Measurements from ENCODE around the gene YPEL3.

The YPEL3 gene

GRCh38 chr16:30124985-30125379 lies 29.0 kb upstream of the YPEL3 start:
- H3K9me3 ChIP-seq (ENCODE audit: control insufficient read depth, insufficient read depth, low read depth, low read length): no peaks in the 10 kb centered on the region
- peaks cover 1 to 16% of the 10 kb centered on the region in 2 experiments; a peak in 2 of 3 replicates for H3K36me3 ChIP-seq (ENCODE audit: control insufficient read depth in 2 of 2, insufficient read depth in 1 of 2, low read length in 2 of 2)
- ChIA-PET CTCF (interaction anchor here (0.6 to 0.9 kb wide), 3 partner anchors 11 to 544 kb away, joined by 3 to 5 read pairs (median 4); partner anchors contain the start of gene GDPD3), POLR2A (no interaction called here)
- H3K4me1 ChIP-seq (ENCODE audit: control insufficient read depth, insufficient read depth, low read length): no peaks in the 10 kb centered on the region; the same call in 1 of the 2 replicates
- no peak overlapping the region for H3K27ac ChIP-seq (ENCODE audit: extremely low read depth, low read depth, low read length)
- no peak for TF ChIP-seq PATZ1 (tag by site-specific recombination; IDR thresholded peaks at IDR 0.05)
- no peak for TF ChIP-seq ZNF544 (tag by site-specific recombination; IDR thresholded peaks at IDR 0.05)
- no peak for TF ChIP-seq ZNF138 (tag by site-specific recombination; IDR thresholded peaks at IDR 0.05; ENCODE audit: borderline replicate concordance)
- no peak for TF ChIP-seq ZBTB7A (tag by site-specific recombination; IDR thresholded peaks at IDR 0.05; ENCODE audit: low read depth)
- TF ChIP-seq ZNF121 (tag by site-specific recombination; IDR thresholded peaks at IDR 0.05): peak; percentile 74
- TF ChIP-seq ZNF555 (tag by site-specific recombination; conservative IDR thresholded peaks at IDR 0.05): no peak
- TF ChIP-seq GLIS1 (tag by site-specific recombination; IDR thresholded peaks at IDR 0.05): peak; percentile 26; the same call in 1 of the 2 replicates
- no peak overlapping the region for H3K4me3 ChIP-seq (ENCODE audit: low read depth, low read length)

GRCh38 chr16:30122604-30123160 lies 26.7 kb upstream of the YPEL3 start:
- ChIA-PET POLR2A (interaction anchor here (0.6 to 1.7 kb wide), 3 partner anchors 32 to 59 kb away, joined by 3 to 5 read pairs (median 5); partner anchors contain the start of gene ALDOA), CTCF (interaction anchor here (2.5 kb wide), 1 partner anchor 10 kb away, joined by 20 read pairs; the partner anchor contains the start of gene GDPD3)
- H3K4me3 ChIP-seq (ENCODE audit: low read depth, low read length): peak overlapping the region; percentile 75
- H3K27ac ChIP-seq (ENCODE audit: extremely low read depth, low read depth, low read length): peak overlapping the region; percentile 51; the same call in 1 of the 2 replicates
- no peaks in the 10 kb centered on the region; the same call in 1 of the 2 replicates for H3K4me1 ChIP-seq (ENCODE audit: control insufficient read depth, insufficient read depth, low read length)
- H3K9me3 ChIP-seq (ENCODE audit: control insufficient read depth, insufficient read depth, low read depth, low read length): no peaks in the 10 kb centered on the region
- peaks cover 6 to 37% of the 10 kb centered on the region in 2 experiments; a peak in 2 of 3 replicates for H3K36me3 ChIP-seq (ENCODE audit: control insufficient read depth in 2 of 2, insufficient read depth in 1 of 2, low read length in 2 of 2)
- no peak for TF ChIP-seq ZNF48 (tag by site-specific recombination; IDR thresholded peaks at IDR 0.05)
- TF ChIP-seq ZNF501 (tag by site-specific recombination; IDR thresholded peaks at IDR 0.05): no peak
- peak; percentile 66 for TF ChIP-seq ZNF335 (tag by site-specific recombination; conservative IDR thresholded peaks at IDR 0.05)
- peak; percentile 93 for TF ChIP-seq PATZ1 (tag by site-specific recombination; IDR thresholded peaks at IDR 0.05)
- TF ChIP-seq ZNF692 (tag by site-specific recombination; IDR thresholded peaks at IDR 0.05): 0 out of 2 replicates have a peak, but pooled peaks have one; percentile 9
- TF ChIP-seq ZNF366 (tag by site-specific recombination; conservative IDR thresholded peaks at IDR 0.05): no peak
- peak; percentile 86 for TF ChIP-seq SP3 (tag by site-specific recombination; IDR thresholded peaks at IDR 0.05)
- no peak; the same call in 1 of the 2 replicates for TF ChIP-seq KLF17 (tag by site-specific recombination; IDR thresholded peaks at IDR 0.05)
- peak; percentile 61 for TF ChIP-seq SP2 (tag by site-specific recombination; IDR thresholded peaks at IDR 0.05)
- peak; percentile 75 for TF ChIP-seq EGR2 (tag by site-specific recombination; IDR thresholded peaks at IDR 0.05; ENCODE audit: low read depth)
- TF ChIP-seq ZNF560 (tag by site-specific recombination; IDR thresholded peaks at IDR 0.05; ENCODE audit: borderline replicate concordance): no peak
- no peak for TF ChIP-seq PRDM4 (tag by site-specific recombination; IDR thresholded peaks at IDR 0.05)
- no peak for TF ChIP-seq ZNF146 (tag by site-specific recombination; IDR thresholded peaks at IDR 0.05)
- no peak for TF ChIP-seq PRDM6 (tag by site-specific recombination; IDR thresholded peaks at IDR 0.05)
- no peak for TF ChIP-seq ZNF433 (tag by site-specific recombination; IDR thresholded peaks at IDR 0.05; ENCODE audit: low read depth)
- peak; percentile 54; the same call in 1 of the 2 replicates for TF ChIP-seq KLF16 (tag by site-specific recombination; IDR thresholded peaks at IDR 0.05)
- no peak for TF ChIP-seq ZBTB8A (tag by site-specific recombination; IDR thresholded peaks at IDR 0.05)

All from HEK293 (cell line).